NCI-H524 (cell line): ENCODE measurements around the gene PRPF39.
"Not testable (repeated sequence)": the region's sequence is repeated elsewhere in the genome, so short reads cannot be mapped to it uniquely, and the experiment has no call there.

Experiments used
- DNase-seq, 2 experiments: peaks; one replicate each; lab custom pipeline; 2025; lab: John Stamatoyannopoulos, UW

The PRPF39 gene

GRCh38 chr14:45136399-45136798 is 52.5 kb downstream of the PRPF39 start:
- DNase-seq, result peak in 1 of 2 experiments; percentile 73

GRCh38 chr14:45140661-45141187 is 56.8 kb downstream of the PRPF39 start:
- DNase-seq, result no peak

- not testable (repeated sequence) for DNase-seq
Measured at GRCh38 chr14:45142083-45142482, 58.2 kb downstream of the PRPF39 start.

DNA sequence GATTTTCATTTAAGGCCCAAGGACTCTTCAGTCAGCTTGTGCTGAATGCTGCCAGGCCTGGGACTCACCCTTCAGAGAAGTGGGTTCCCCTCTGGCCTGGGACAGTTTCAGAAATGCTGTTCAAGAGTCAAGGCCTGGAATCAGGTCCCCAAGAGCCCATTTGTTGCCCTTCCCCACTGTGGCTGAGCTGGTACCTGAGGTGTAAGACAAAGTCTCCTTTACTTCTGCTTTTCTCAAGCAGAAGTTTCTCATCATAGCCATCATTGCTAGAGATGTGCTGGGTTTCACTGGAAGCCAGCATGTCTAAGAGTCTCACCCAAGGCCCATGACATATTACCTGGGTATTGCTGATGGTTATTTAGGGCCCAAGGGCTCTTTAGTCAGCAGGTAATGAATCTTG is 60.7 kb downstream of the PRPF39 start:
- DNase-seq, result no peak

- DNase-seq, result no peak
Measured at GRCh38 chr14:45145214-45145613, 61.3 kb downstream of the PRPF39 start.

DNA sequence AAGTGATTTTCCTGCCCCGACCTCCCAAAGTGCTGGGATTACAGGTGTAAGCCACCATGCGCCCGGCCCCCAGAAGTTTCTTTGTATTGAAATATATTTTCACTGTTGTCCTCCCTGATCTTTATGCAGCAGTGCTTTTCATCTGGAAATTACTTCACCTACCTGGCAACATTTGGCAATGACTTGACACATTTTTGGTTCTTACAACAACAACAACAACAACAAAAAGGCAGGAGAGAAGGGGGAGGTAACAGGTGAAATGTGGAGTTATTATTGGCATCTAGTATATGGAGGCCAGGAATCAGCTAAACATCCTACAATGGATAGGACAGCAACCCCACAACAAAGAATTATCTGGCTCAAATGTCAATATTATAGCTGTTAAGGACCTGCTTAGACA is 65.7 kb downstream of the PRPF39 start:
- no peak for DNase-seq

GRCh38 chr14:45150386-45150890 is 66.5 kb downstream of the PRPF39 start:
- no peak for DNase-seq

DNA sequence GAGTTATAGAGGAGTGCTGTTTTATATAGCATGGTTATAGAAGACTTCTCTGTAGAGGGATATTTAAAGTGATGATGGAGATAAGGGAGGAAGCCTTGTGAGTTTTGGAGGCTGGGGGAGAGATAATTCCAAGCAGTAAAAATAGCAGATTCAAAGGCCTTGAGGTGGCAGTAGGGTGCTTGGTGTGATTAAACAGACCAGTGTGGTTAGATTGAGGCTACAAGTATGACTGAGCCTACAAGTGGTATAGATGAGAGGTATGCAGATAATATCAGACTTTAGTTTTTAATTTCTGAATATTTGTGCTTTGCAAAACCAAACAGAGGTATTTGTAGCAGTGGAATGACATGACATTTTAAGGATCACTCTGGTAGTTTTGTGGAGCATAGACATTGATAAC is 72.2 kb downstream of the PRPF39 start:
- no peak for DNase-seq
